IMR-90 (cell line): Measurements from ENCODE around the gene LRRC34. TPM values are rescaled to one million over a fixed set of nuclear protein-coding genes. Genes with fewer than 3 reads are reported as not detected.

Source experiments
- ATAC-seq: fragments of 200-7000 bp; cut with Tn5 transposase; 2 replicates; pipeline ENCODE4 v1.9.1; 2020; ENCODE audit warnings: low read depth, mild to moderate bottlenecking, moderate library complexity
- BruUV-seq: library from RNA; stranded (reverse); fragments of 400-500 nt; replicated peaks from 2 replicates; lab custom pipeline; 2021; lab: Mats Ljungman, UMichigan
- CTCF ChIA-PET: fragments of 300-600 bp; formaldehyde crosslinking; extraction: SDS; loops from one replicate; lab custom pipeline; 2021; ENCODE audit warnings: antibody characterized with exemption; lab: Yijun Ruan, JAX
- POLR2A ChIA-PET: fragments of 300-600 bp; sonication (Branson Sonifier 250); formaldehyde crosslinking; loops from one replicate; lab custom pipeline; 2022; ENCODE audit warnings: antibody characterized with exemption; ENCODE audit not compliant: unreplicated experiment; lab: Charles Lee
- DNase-seq: peaks from one replicate; pipeline ENCODE4 v3.0.0; 2013
- H2AFZ ChIP-seq: replicated peaks from 2 replicates; pipeline ENCODE3; 2013; ENCODE audit warnings: low read length, mild to moderate bottlenecking; ENCODE audit not compliant: poor library complexity
- H2AK5ac ChIP-seq: 2 replicates; pipeline ENCODE4 v1.6.1; 2013; ENCODE audit warnings: low read depth, low read length, inconsistent platforms
- H2AK9ac ChIP-seq: replicated peaks from 2 replicates; pipeline ENCODE3; 2013; ENCODE audit warnings: mild to moderate bottlenecking, low read depth, low read length, moderate library complexity; ENCODE audit not compliant: poor library complexity
- H2BK120ac ChIP-seq: 2 replicates; pipeline ENCODE4 v1.6.1; 2013; ENCODE audit warnings: low read depth, low read length, inconsistent platforms
- H2BK15ac ChIP-seq: 3 replicates; pipeline ENCODE4 v1.6.1; 2013; ENCODE audit warnings: low read depth, low read length, inconsistent platforms
- H2BK20ac ChIP-seq: 2 replicates; pipeline ENCODE4 v1.6.1; 2013; ENCODE audit warnings: low read depth, mild to moderate bottlenecking, inconsistent platforms, low read length, moderate library complexity
- H2BK5ac ChIP-seq: 2 replicates; pipeline ENCODE4 v1.6.1; 2013; ENCODE audit warnings: mild to moderate bottlenecking, low read depth, low read length, inconsistent platforms; ENCODE audit not compliant: poor library complexity, severe bottlenecking
- H3K14ac ChIP-seq: replicated peaks from 2 replicates; pipeline ENCODE4 v1.6.1; 2013; ENCODE audit warnings: low read depth, low read length, inconsistent platforms
- H3K18ac ChIP-seq: 2 replicates; pipeline ENCODE4 v1.6.1; 2013; ENCODE audit warnings: low read depth, low read length, control low read depth
- H3K23ac ChIP-seq: 2 replicates; pipeline ENCODE4 v1.6.1; 2013; ENCODE audit warnings: low read depth, low read length, inconsistent platforms
- H3K27ac ChIP-seq: 2 replicates; pipeline ENCODE4 v1.5.1; 2013; ENCODE audit warnings: mild to moderate bottlenecking, control low read depth, low read length; ENCODE audit not compliant: insufficient read depth
- H3K27me3 ChIP-seq: 2 replicates; pipeline ENCODE4 v1.6.1; 2013; ENCODE audit warnings: low read length; ENCODE audit not compliant: control insufficient read depth, insufficient read depth
- H3K36me3 ChIP-seq: 2 replicates; pipeline ENCODE4 v1.6.1; 2013; ENCODE audit warnings: low read length, mixed read lengths; ENCODE audit not compliant: control insufficient read depth, insufficient read depth
- H3K4ac ChIP-seq: 2 replicates; pipeline ENCODE4 v1.6.1; 2013; ENCODE audit warnings: low read depth, low read length, inconsistent platforms
- H3K4me1 ChIP-seq: 2 replicates; pipeline ENCODE4 v1.6.1; 2013; ENCODE audit warnings: low read length, mixed read lengths; ENCODE audit not compliant: control insufficient read depth, insufficient read depth
- H3K4me2 ChIP-seq: 2 replicates; pipeline ENCODE4 v1.6.1; 2013; ENCODE audit warnings: low read depth, mild to moderate bottlenecking, control low read depth, low read length, moderate library complexity
- H3K4me3 ChIP-seq: 2 replicates; pipeline ENCODE4 v1.5.1; 2013; ENCODE audit warnings: low read depth, mild to moderate bottlenecking, control low read depth, low read length, moderate library complexity; ENCODE audit not compliant: insufficient read depth
- H3K56ac ChIP-seq: 2 replicates; pipeline ENCODE4 v1.6.1; 2013; ENCODE audit warnings: low read length, inconsistent platforms; ENCODE audit not compliant: insufficient read depth; ENCODE audit errors: extremely low read depth
- H3K79me1 ChIP-seq, 2 experiments: 2 replicates each; pipeline ENCODE4 v1.6.1; 2013; ENCODE audit warnings: low read length in 2 of 2, inconsistent platforms in 1 of 2, low read depth in 1 of 2
- H3K9ac ChIP-seq: 2 replicates; pipeline ENCODE4 v1.6.1; 2013; ENCODE audit warnings: low read depth, low read length, control low read depth
- H3K9me1 ChIP-seq: 2 replicates; pipeline ENCODE4 v1.6.1; 2013; ENCODE audit warnings: low read length, inconsistent platforms; ENCODE audit not compliant: insufficient read depth
- H3K9me3 ChIP-seq: 2 replicates; pipeline ENCODE4 v1.6.1; 2013; ENCODE audit warnings: low read length; ENCODE audit not compliant: control insufficient read depth, insufficient read depth
- H4K20me1 ChIP-seq: 2 replicates; pipeline ENCODE4 v1.6.1; 2013; ENCODE audit warnings: low read length, inconsistent platforms; ENCODE audit not compliant: insufficient read depth
- H4K5ac ChIP-seq: 2 replicates; pipeline ENCODE4 v1.6.1; 2013; ENCODE audit warnings: mild to moderate bottlenecking, low read depth, low read length, control low read depth
- H4K8ac ChIP-seq, 2 experiments: 2 replicates each; pipeline ENCODE4 v1.6.1; 2013; ENCODE audit warnings: low read depth in 2 of 2, low read length in 2 of 2, control low read depth in 1 of 2, inconsistent platforms in 1 of 2
- H4K91ac ChIP-seq: 2 replicates; pipeline ENCODE4 v1.6.1; 2013; ENCODE audit warnings: low read depth, low read length, inconsistent platforms; ENCODE audit not compliant: insufficient read depth
- CHD1 ChIP-seq: IDR thresholded peaks from 2 replicates; pipeline ENCODE4 v1.6.1; 2012; ENCODE audit warnings: low read depth, low read length, improper control_type of control experiment
- FOS ChIP-seq: fragments of 150-350 bp; IDR thresholded peaks from 2 replicates; pipeline ENCODE4 v1.6.1; 2016; ENCODE audit warnings: low read depth, low read length
- MXI1 ChIP-seq: IDR thresholded peaks from 2 replicates; pipeline ENCODE4 v1.6.1; 2012; ENCODE audit warnings: low read depth, mild to moderate bottlenecking, low read length, moderate library complexity, borderline replicate concordance
- RAD21 ChIP-seq: IDR thresholded peaks from 2 replicates; pipeline ENCODE4 v1.6.1; 2012; ENCODE audit warnings: low read length, improper control_type of control experiment
- WGBS, 2 experiments: methylation state at CpG; one replicate each; pipeline versions ENCODE4 v1.1.5 to v1.1.7; 2013; ENCODE audit warnings: missing lambda C conversion rate in 2 of 2; ENCODE audit not compliant: insufficient read length in 1 of 2; ENCODE audit errors: extremely low coverage in 2 of 2; 5-methylcytosine and 5-hydroxymethylcytosine counted together
- dilution Hi-C: fragments of 300-500 bp; cut with HindIII; formaldehyde crosslinking; loops from one replicate; pipeline ENCODE4 v1.14.3; 2018; ENCODE audit warnings: low sequenced_read_pairs; ENCODE audit not compliant: unreplicated experiment
- in situ Hi-C: fragments of 300-500 bp; cut with MboI; formaldehyde crosslinking; loops from 3 replicates; pipeline ENCODE4 v1.14.3; 2019; ENCODE audit warnings: low sequenced_read_pairs, inconsistent platforms, mixed read lengths
- intact Hi-C: fragments of 100-400 bp; cut with micrococcal nuclease; formaldehyde crosslinking; loops from 2 replicates; pipeline ENCODE4 v1.10.0; 2022
- polyA plus RNA-seq, 3 experiments: library from polyadenylated mRNA; depleted of rRNA; stranded (reverse); fragments of >200 nt; gene quantifications; 2 replicates each; pipeline ENCODE4 v1.2.3, GENCODE V29; 2012; ENCODE audit warnings: low replicate concordance in 1 of 3
- total RNA-seq: library from RNA; depleted of rRNA; stranded (reverse); fragments of >200 nt; gene quantifications from 2 replicates; pipeline ENCODE4 v1.2.3, GENCODE V29; 2012
- TF ChIP-seq, protein P1 (sequence below): fragments of 150-350 bp; IDR thresholded peaks from 2 replicates; pipeline ENCODE4 v1.6.1; 2016; ENCODE audit warnings: low read depth, mild to moderate bottlenecking, low read length, moderate library complexity, borderline replicate concordance

The LRRC34 gene
- total and polyA plus RNA-seq, 2 of the 4 experiments (the other 2 are of a cell fraction) = 0.90 to 0.91 TPM

- no CpG with 5 or more reads among the region's 3 CpGs for WGBS, 2 experiments
- peaks cover 4% of the 10 kb centered on the region; the same call in 1 of the 2 replicates for H3K9me1 ChIP-seq
- no peak overlapping the region for H2AK5ac ChIP-seq
- H3K18ac ChIP-seq = no peak overlapping the region
- no peak overlapping the region for H3K4me3 ChIP-seq
- no peak overlapping the region for H2BK20ac ChIP-seq
- H4K8ac ChIP-seq = no peak overlapping the region
- H3K4ac ChIP-seq = no peak overlapping the region
- no peaks in the 10 kb centered on the region for H3K79me1 ChIP-seq
- no peak overlapping the region for H2BK120ac ChIP-seq
- intact Hi-C loops (no loop called here), dilution Hi-C loops (no loop called here), in situ Hi-C loops (no loop called here)
- H3K27me3 ChIP-seq = peaks cover 9% of the 10 kb centered on the region
- no peak overlapping the region for H4K5ac ChIP-seq
- no peaks in the 10 kb centered on the region for H3K9me3 ChIP-seq
- H3K4me2 ChIP-seq = no peak overlapping the region
- TF ChIP-seq FOS (no peak), RAD21 (no peak), CHD1 (no peak), MXI1 (no peak)
- TF ChIP-seq, protein P1, sequence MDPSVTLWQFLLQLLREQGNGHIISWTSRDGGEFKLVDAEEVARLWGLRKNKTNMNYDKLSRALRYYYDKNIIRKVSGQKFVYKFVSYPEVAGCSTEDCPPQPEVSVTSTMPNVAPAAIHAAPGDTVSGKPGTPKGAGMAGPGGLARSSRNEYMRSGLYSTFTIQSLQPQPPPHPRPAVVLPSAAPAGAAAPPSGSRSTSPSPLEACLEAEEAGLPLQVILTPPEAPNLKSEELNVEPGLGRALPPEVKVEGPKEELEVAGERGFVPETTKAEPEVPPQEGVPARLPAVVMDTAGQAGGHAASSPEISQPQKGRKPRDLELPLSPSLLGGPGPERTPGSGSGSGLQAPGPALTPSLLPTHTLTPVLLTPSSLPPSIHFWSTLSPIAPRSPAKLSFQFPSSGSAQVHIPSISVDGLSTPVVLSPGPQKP = no peak
- BruUV-seq = no TSS peak
- no peak overlapping the region for H2AFZ ChIP-seq
- CTCF ChIA-PET = no interaction called here
- H3K14ac ChIP-seq = no peak overlapping the region
- no peak for ATAC-seq
- H3K36me3 ChIP-seq = no peaks in the 10 kb centered on the region
- no peak overlapping the region for H2BK5ac ChIP-seq
- no peak overlapping the region for H3K27ac ChIP-seq
- no peak overlapping the region for H3K23ac ChIP-seq
- no peak overlapping the region for H3K9ac ChIP-seq
- H2AK9ac ChIP-seq = no peak overlapping the region
- no peaks in the 10 kb centered on the region for H3K4me1 ChIP-seq
- DNase-seq = no peak
- no peak overlapping the region for H2BK15ac ChIP-seq
- POLR2A ChIA-PET = no interaction called here
- H4K20me1 ChIP-seq = no peaks in the 10 kb centered on the region
- H4K91ac ChIP-seq = no peak overlapping the region
- H3K56ac ChIP-seq = no peak overlapping the region
These were observed 36.0 kb upstream of the LRRC34 start for GRCh38 chr3:169848741-169849140.
